A673 (cell line): Measurements from ENCODE around the gene OGFOD1.

Experiments used
- EZH2 ChIP-seq: fragments of 200-600 bp; sonication (generic); IDR thresholded peaks from 2 replicates; pipeline ENCODE4 v1.6.1; 2017; ENCODE audit warnings: borderline replicate concordance, low read depth, mild to moderate bottlenecking, mixed read lengths, antibody characterized with exemption, low read length; ENCODE audit not compliant: poor library complexity, severe bottlenecking
- TF ChIP-seq, protein P1 (sequence below): fragments of 300-800, 200-600 bp; sonication (generic); conservative IDR thresholded peaks from 2 replicates; pipeline ENCODE4 v1.5.1; 2017; ENCODE audit warnings: low read depth, mild to moderate bottlenecking, antibody characterized with exemption, low read length, moderate library complexity, mixed read lengths

DNA sequence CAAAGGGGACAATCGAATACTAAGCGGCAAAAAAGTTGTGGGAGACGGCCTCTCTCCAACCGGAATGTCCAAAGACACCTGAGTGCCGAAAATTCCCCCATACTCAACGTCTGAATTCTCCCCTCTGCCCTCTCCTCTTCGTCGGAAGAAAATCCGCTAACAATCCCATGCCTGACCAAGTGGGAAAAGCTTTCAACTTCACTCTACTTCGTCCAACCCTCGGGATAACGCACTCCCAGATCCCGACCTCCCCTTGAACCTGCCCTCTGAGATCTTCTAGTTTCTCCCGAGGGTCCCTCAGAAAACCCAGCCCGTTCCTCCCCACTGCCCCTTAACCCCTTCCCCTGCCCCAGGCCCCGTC, 27.0 kb upstream of the OGFOD1 start:
- TF ChIP-seq, protein P1, sequence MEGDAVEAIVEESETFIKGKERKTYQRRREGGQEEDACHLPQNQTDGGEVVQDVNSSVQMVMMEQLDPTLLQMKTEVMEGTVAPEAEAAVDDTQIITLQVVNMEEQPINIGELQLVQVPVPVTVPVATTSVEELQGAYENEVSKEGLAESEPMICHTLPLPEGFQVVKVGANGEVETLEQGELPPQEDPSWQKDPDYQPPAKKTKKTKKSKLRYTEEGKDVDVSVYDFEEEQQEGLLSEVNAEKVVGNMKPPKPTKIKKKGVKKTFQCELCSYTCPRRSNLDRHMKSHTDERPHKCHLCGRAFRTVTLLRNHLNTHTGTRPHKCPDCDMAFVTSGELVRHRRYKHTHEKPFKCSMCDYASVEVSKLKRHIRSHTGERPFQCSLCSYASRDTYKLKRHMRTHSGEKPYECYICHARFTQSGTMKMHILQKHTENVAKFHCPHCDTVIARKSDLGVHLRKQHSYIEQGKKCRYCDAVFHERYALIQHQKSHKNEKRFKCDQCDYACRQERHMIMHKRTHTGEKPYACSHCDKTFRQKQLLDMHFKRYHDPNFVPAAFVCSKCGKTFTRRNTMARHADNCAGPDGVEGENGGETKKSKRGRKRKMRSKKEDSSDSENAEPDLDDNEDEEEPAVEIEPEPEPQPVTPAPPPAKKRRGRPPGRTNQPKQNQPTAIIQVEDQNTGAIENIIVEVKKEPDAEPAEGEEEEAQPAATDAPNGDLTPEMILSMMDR, result no peak
- no peak for TF ChIP-seq EZH2
